ENCODE results near the gene NOTUM.

NOTUM gene

DNA sequence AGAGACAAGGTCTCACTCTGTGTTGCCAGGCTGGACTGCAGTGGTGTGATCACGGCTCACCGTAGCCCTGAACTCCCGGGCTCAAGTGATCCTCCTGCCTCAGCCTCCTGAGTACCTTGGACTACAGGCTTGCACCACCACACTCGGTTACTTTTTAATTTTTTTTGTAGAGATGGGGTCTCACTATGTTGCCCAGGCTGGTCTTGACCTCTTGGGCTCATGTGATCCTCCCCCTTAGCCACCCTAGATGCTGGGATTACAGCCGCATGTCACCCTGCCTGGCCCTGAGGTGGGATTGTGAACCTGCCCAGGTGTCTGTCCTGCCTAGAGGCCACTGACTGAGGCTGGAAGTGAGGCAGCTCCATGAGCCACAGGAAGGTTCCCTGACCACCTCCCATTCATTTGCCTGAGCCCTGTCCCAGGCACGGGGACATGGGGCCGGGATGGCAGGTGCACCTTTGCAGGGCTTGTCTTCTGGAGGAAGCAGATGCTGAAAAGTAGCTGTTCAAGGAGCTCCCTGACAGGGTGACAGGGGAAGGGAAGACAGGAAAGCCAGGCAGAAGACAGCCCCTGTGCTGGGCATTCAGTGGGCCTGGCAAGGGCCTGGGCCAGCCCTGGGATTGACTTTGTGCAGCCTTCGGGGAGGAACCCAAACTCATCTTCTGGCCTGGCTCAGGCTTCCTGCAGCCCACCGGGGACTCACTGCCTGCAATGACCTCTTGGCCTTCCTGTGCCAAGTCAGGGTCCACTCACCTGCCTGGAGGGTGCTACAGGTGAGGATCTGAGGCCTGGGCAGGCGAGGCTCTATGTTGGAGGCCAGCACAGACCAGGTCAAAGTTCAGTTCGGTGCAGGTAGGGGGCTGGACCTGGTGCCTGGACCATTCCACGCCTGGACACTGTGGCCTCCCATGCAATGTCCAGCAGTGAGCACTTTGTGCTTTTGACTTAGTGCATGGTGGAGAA is 8.1 kb upstream of the NOTUM start:
- POLR2A ChIA-PET = no interaction called here
- CTCF ChIA-PET = interaction anchor here (0.7 kb wide), 1 partner anchor 9 kb away, joined by 3 read pairs; no protein-coding TSS in a partner anchor
- DNase-seq (ENCODE audit: extremely low spot score) = no peak
- TF ChIP-seq, protein P1, sequence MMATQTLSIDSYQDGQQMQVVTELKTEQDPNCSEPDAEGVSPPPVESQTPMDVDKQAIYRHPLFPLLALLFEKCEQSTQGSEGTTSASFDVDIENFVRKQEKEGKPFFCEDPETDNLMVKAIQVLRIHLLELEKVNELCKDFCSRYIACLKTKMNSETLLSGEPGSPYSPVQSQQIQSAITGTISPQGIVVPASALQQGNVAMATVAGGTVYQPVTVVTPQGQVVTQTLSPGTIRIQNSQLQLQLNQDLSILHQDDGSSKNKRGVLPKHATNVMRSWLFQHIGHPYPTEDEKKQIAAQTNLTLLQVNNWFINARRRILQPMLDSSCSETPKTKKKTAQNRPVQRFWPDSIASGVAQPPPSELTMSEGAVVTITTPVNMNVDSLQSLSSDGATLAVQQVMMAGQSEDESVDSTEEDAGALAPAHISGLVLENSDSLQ (IDR thresholded peaks at IDR 0.05) = no peak
- TF ChIP-seq L3MBTL2 (conservative IDR thresholded peaks at IDR 0.05) (no peak), ARNT (IDR thresholded peaks at IDR 0.05) (no peak), ZNF384 (IDR thresholded peaks at IDR 0.05) (no peak), ELF4 (IDR thresholded peaks at IDR 0.05) (no peak), TARDBP (IDR thresholded peaks at IDR 0.05) (no peak), FOXA1 (IDR thresholded peaks at IDR 0.05) (no peak), FOXM1 (IDR thresholded peaks at IDR 0.05; ENCODE audit: borderline replicate concordance) (no peak), FOXK2 (IDR thresholded peaks at IDR 0.05) (no peak), NFRKB (IDR thresholded peaks at IDR 0.05) (no peak), SP1 (IDR thresholded peaks at IDR 0.05) (no peak), BHLHE40 (IDR thresholded peaks at IDR 0.05; ENCODE audit: borderline replicate concordance) (no peak)

DNA sequence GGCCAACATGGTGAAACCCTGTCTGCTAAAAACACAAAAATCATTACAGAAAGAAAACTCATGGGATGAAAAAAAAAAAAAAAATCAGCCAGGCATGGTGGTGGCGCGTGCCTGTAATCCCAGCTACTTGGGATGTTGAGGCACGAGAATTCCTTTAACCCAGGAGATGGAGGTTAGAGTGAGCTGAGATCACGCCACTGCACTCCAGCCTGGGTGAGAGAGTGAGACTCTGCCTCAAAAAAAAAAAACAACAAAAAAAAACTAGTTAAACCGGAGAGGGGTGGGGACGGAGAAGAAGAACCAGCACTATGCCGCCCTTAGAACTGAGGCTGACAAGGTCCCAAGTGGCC is 7.4 kb upstream of the NOTUM start:
- no peak for DNase-seq (ENCODE audit: extremely low spot score)
- TF ChIP-seq FOXM1 (IDR thresholded peaks at IDR 0.05; ENCODE audit: borderline replicate concordance) (no peak), NFRKB (IDR thresholded peaks at IDR 0.05) (no peak), FOXA1 (IDR thresholded peaks at IDR 0.05) (no peak), LEF1 (IDR thresholded peaks at IDR 0.05; ENCODE audit: borderline replicate concordance) (no peak), CTBP1 (IDR thresholded peaks at IDR 0.05; ENCODE audit: borderline replicate concordance) (no peak), BHLHE40 (IDR thresholded peaks at IDR 0.05; ENCODE audit: borderline replicate concordance) (no peak), HDGF (IDR thresholded peaks at IDR 0.05; ENCODE audit: borderline replicate concordance) (no peak), L3MBTL2 (conservative IDR thresholded peaks at IDR 0.05) (no peak), TARDBP (IDR thresholded peaks at IDR 0.05) (no peak), SUZ12 (IDR thresholded peaks at IDR 0.05) (no peak), ARNT (IDR thresholded peaks at IDR 0.05) (no peak), SP1 (IDR thresholded peaks at IDR 0.05) (no peak), FOXK2 (IDR thresholded peaks at IDR 0.05) (no peak), ZNF384 (IDR thresholded peaks at IDR 0.05) (no peak), ELF4 (IDR thresholded peaks at IDR 0.05) (no peak)
- TF ChIP-seq, protein P1 (IDR thresholded peaks at IDR 0.05) = no peak
- POLR2A ChIA-PET = interaction anchor here (2.7 kb wide), 1 partner anchor 7 kb away, joined by 12 read pairs; no protein-coding TSS in a partner anchor
- CTCF ChIA-PET = interaction anchor here (0.7 to 1.2 kb wide), 2 partner anchors 8 to 62 kb away, joined by 3 read pairs; no protein-coding TSS in a partner anchor

DNA sequence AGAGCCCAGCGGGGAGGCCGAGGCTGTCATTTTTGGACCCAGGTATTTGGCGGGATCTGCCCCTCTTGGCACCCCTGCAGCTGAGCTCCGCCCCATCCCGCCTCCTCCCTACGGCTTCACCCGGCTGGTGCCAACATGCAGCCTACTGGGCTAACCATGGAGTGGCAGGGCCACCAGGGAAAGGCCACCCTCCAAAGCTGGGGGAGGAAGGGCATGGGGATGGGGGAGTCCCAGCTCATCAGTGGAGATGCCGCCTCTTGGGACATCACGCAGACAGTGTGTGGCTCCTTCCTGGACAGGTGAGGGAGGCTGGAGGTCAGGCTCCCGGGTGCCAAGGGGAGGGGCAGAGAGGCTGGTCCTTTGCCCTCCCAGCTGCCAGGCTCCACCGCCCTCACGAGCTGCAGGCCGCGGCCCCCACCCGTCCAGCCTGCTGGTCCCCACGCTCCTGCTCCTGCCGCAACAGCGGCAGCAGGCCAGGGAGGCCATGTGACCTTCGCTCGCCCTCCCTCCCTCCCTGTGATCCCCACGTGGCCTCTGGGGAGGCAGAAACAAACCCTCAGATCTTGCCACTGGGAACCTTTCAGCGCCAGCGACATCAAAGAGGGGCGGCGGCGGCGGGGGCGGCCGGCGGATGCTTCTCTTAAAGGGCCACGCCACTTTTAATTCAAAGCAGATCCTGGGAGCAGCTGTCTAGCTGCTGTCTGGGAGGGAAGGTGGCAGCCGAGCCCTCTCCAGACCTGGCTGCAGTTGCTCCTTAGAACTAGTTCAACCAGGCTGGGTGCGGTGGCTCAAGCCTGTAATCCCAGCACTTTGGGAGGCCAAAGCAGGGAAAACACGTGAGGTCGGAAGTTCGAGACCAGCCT is 6.8 kb upstream of the NOTUM start:
- CTCF ChIA-PET = interaction anchor here (1.1 to 1.2 kb wide), 3 partner anchors 8 to 63 kb away, joined by 3 to 6 read pairs (median 4); no protein-coding TSS in a partner anchor
- DNase-seq (ENCODE audit: extremely low spot score) = no peak
- TF ChIP-seq SUZ12 (IDR thresholded peaks at IDR 0.05) (no peak), FOXM1 (IDR thresholded peaks at IDR 0.05; ENCODE audit: borderline replicate concordance) (no peak), CTBP1 (IDR thresholded peaks at IDR 0.05; ENCODE audit: borderline replicate concordance) (no peak), LEF1 (IDR thresholded peaks at IDR 0.05; ENCODE audit: borderline replicate concordance) (no peak), HDGF (IDR thresholded peaks at IDR 0.05; ENCODE audit: borderline replicate concordance) (no peak), ELF4 (IDR thresholded peaks at IDR 0.05) (no peak), NFRKB (IDR thresholded peaks at IDR 0.05) (no peak), ZNF384 (IDR thresholded peaks at IDR 0.05) (no peak), TARDBP (IDR thresholded peaks at IDR 0.05) (no peak)
- TF ChIP-seq, protein P1 (IDR thresholded peaks at IDR 0.05) = no peak
- POLR2A ChIA-PET = interaction anchor here (1.3 to 2.7 kb wide), 2 partner anchors 8 to 10 kb away, joined by 3 to 12 read pairs; no protein-coding TSS in a partner anchor

DNA sequence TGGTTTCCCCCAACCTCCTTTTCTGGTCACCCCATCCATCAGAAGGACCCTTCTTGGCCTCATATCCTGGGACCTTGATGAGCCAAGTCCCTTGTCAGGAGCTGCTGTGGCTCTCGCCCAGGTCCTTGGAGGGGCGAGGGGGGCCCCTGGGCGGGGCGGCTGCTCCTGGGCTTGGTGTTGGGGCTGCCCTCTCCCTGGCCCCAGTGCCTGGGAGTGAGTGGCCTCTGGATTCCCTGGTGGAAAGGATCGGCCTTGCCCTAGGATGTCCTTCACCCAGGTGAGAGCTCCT is 6.2 kb upstream of the NOTUM start:
- TF ChIP-seq BHLHE40 (IDR thresholded peaks at IDR 0.05; ENCODE audit: borderline replicate concordance) = no peak
- TF ChIP-seq CTBP1 (IDR thresholded peaks at IDR 0.05; ENCODE audit: borderline replicate concordance) = no peak
- TF ChIP-seq, protein P1 (IDR thresholded peaks at IDR 0.05) = no peak
- no peak for DNase-seq (ENCODE audit: extremely low spot score)
- POLR2A ChIA-PET = interaction anchor here (1.3 to 2.7 kb wide), 2 partner anchors 9 to 11 kb away, joined by 3 to 12 read pairs; no protein-coding TSS in a partner anchor
- CTCF ChIA-PET = interaction anchor here (1.1 to 1.2 kb wide), 3 partner anchors 8 to 63 kb away, joined by 3 to 6 read pairs (median 4); no protein-coding TSS in a partner anchor
